Aorta (tissue), 5 donors: Measurements from ENCODE around the gene CXCR6. TPM values are rescaled to one million over a fixed set of nuclear protein-coding genes. Genes with fewer than 3 reads are reported as not detected.

Experiments used
- ATAC-seq: fragments of 200-7000 bp; cut with Tn5 transposase; one replicate; pipeline ENCODE4 v1.9.1; 2022; ENCODE audit warnings: moderate library complexity; ENCODE audit not compliant: low FRiP score
- DNase-seq, 2 donors: peaks; one replicate each; pipeline ENCODE4 v3.0.0-alpha.2; 2020
- H3K27ac ChIP-seq, 2 donors: one replicate each; pipeline ENCODE4 v1.5.1; 2013; ENCODE audit warnings: low read length in 2 of 2, mild to moderate bottlenecking in 2 of 2, moderate library complexity in 2 of 2, control low read depth in 1 of 2, inconsistent platforms in 1 of 2, low read depth in 1 of 2
- H3K27me3 ChIP-seq, 2 donors: one replicate each; pipeline ENCODE4 v1.6.1; 2013; ENCODE audit warnings: control low read depth in 1 of 2, low read length in 1 of 2, mild to moderate bottlenecking in 1 of 2, moderate library complexity in 1 of 2; ENCODE audit not compliant: insufficient read depth in 2 of 2, control insufficient read depth in 1 of 2
- H3K36me3 ChIP-seq, 2 donors: one replicate each; pipeline ENCODE4 v1.6.1; 2013; ENCODE audit warnings: control low read depth in 1 of 2, low read length in 1 of 2, mild to moderate bottlenecking in 1 of 2; ENCODE audit not compliant: insufficient read depth in 2 of 2, control insufficient read depth in 1 of 2
- H3K4me1 ChIP-seq, 2 donors: one replicate each; pipeline ENCODE4 v1.6.1; 2013; ENCODE audit warnings: low read length in 2 of 2, control low read depth in 1 of 2, mild to moderate bottlenecking in 1 of 2, moderate library complexity in 1 of 2; ENCODE audit not compliant: insufficient read depth in 2 of 2, control insufficient read depth in 1 of 2
- H3K4me3 ChIP-seq, 2 donors: one replicate each; pipeline ENCODE4 v1.5.1; 2013; ENCODE audit warnings: low read length in 2 of 2, control low read depth in 1 of 2, mild to moderate bottlenecking in 1 of 2
- H3K9me3 ChIP-seq: one replicate; pipeline ENCODE4 v1.6.1; 2013; ENCODE audit warnings: mild to moderate bottlenecking, low read length; ENCODE audit not compliant: control insufficient read depth
- WGBS, 2 donors: extraction: QIAGEN DNeasy Blood & Tissue Kit; methylation state at CpG; one replicate each; pipeline ENCODE4 v1.1.7; 2013; 5-methylcytosine and 5-hydroxymethylcytosine counted together
- intact Hi-C, 2 donors: fragments of 100-400 bp; cut with DNase I; formaldehyde crosslinking; loops; one replicate each; pipeline versions ENCODE4 v1.14.2 to v1.15.0; 2022
- polyA plus RNA-seq, 2 donors: library from polyadenylated mRNA; stranded (reverse); fragments of 200-250 nt; gene quantifications; one replicate each; pipeline ENCODE4 v1.2.3, GENCODE V29; 2013
- total RNA-seq, 2 donors: library from RNA; stranded (reverse); fragmentation: NEBNext Ultra II Directional; extraction: Animal tissue kit (Norgen Biotek cat#: 25700); gene quantifications; one replicate each; pipeline ENCODE4 v1.2.1, GENCODE V29; 2021
- donor health status: healthy with polysubstance abuse.
- donor health status: Bipolar disorder and iron deficiency.
- donor health status: DM: no; HTN: no; CAD: no.
- donor health status: DM: no; HTN: no; CAD: no.
- donor health status: DM: yes; HTN: yes; CAD: no.

Gene CXCR6
- total and polyA plus RNA-seq, 4 donors, result 1.4 to 2.9 (median 2.8) TPM; not detected in 1

- Histone ChIP-seq H3K36me3 (peaks cover 16 to 31% of the 10 kb centered on the region in 2 donors), H3K27ac (no peak overlapping the region), H3K27me3 (no peaks in the 10 kb centered on the region), H3K4me1 (peaks cover 0 to 3% of the 10 kb centered on the region in 2 donors), H3K9me3 (no peaks in the 10 kb centered on the region), H3K4me3 (no peak overlapping the region)
- no peak for ATAC-seq
- intact Hi-C loops, result no loop called here
- WGBS, 2 donors, result 91 to 97% methylated on average over 3 of the region's 3 CpGs
- DNase-seq, result no peak
Observed at GRCh38 chr3:45954306-45954705, 11.0 kb downstream of the CXCR6 start.

GRCh38 chr3:45955017-45955647, 11.9 kb downstream of the CXCR6 start:
- intact Hi-C loops, result no loop called here
- no peaks in the 10 kb centered on the region for H3K27me3 ChIP-seq
- H3K27ac ChIP-seq, result no peak overlapping the region
- no peak overlapping the region for H3K4me3 ChIP-seq
- no peaks in the 10 kb centered on the region for H3K9me3 ChIP-seq
- ATAC-seq, result no peak
- peaks cover 0 to 3% of the 10 kb centered on the region in 2 donors for H3K4me1 ChIP-seq
- no peak for DNase-seq
- 81 to 86% methylated on average over 11 of the region's 11 CpGs for WGBS, 2 donors
- peaks cover 20 to 36% of the 10 kb centered on the region in 2 donors for H3K36me3 ChIP-seq

- WGBS, 2 donors, result 86 to 91% methylated on average over 4 of the region's 4 CpGs
- DNase-seq (no peak), ATAC-seq (no peak)
- no peak overlapping the region for H3K4me3 ChIP-seq
- H3K27ac ChIP-seq, result no peak overlapping the region
- intact Hi-C loops, result no loop called here
- peaks cover 20 to 36% of the 10 kb centered on the region in 2 donors for H3K36me3 ChIP-seq
- H3K27me3 ChIP-seq, result no peaks in the 10 kb centered on the region
- H3K4me1 ChIP-seq, result no peaks in the 10 kb centered on the region
- no peaks in the 10 kb centered on the region for H3K9me3 ChIP-seq
Observed at GRCh38 chr3:45955706-45956105, 12.4 kb downstream of the CXCR6 start.

GRCh38 chr3:45957586-45957985, 14.3 kb downstream of the CXCR6 start:
- 72% methylated on average over 5 of the region's 5 CpGs for WGBS, 2 donors
- H3K36me3 ChIP-seq, result peaks cover 14 to 35% of the 10 kb centered on the region in 2 donors

GRCh38 chr3:45958321-45958791, 15.1 kb downstream of the CXCR6 start:
- Histone ChIP-seq H3K9me3 (no peaks in the 10 kb centered on the region), H3K27ac (no peak overlapping the region), H3K36me3 (peaks cover 12 to 35% of the 10 kb centered on the region in 2 donors), H3K4me3 (no peak overlapping the region), H3K27me3 (no peaks in the 10 kb centered on the region), H3K4me1 (no peaks in the 10 kb centered on the region)
- intact Hi-C loops, result no loop called here
- no peak for ATAC-seq
- DNase-seq, result peak in 1 of 2 donors; percentile 51
- WGBS, 2 donors, result 88 to 89% methylated on average over 6 of the region's 6 CpGs

More at GRCh38 chr3:45957586-45957985, 14.3 kb downstream of the CXCR6 start:
- Histone ChIP-seq H3K4me3 (no peak overlapping the region), H3K27me3 (no peaks in the 10 kb centered on the region), H3K9me3 (no peaks in the 10 kb centered on the region), H3K27ac (no peak overlapping the region), H3K4me1 (no peaks in the 10 kb centered on the region)
- no peak for ATAC-seq
- peak in 1 of 2 donors; percentile 44 for DNase-seq
- intact Hi-C loops, result no loop called here

GRCh38 chr3:45959201-45959600, 15.9 kb downstream of the CXCR6 start:
- H3K4me1 ChIP-seq, result no peaks in the 10 kb centered on the region
- 91 to 93% methylated on average over 7 of the region's 7 CpGs for WGBS, 2 donors
- H3K27ac ChIP-seq, result no peak overlapping the region
- intact Hi-C loops, result no loop called here
- no peak overlapping the region for H3K4me3 ChIP-seq
- no peaks in the 10 kb centered on the region for H3K9me3 ChIP-seq
- no peaks in the 10 kb centered on the region for H3K27me3 ChIP-seq
- no peak for ATAC-seq
- H3K36me3 ChIP-seq, result peaks cover 12 to 34% of the 10 kb centered on the region in 2 donors
- peak in 1 of 2 donors; percentile 55 for DNase-seq

- no peaks in the 10 kb centered on the region for H3K9me3 ChIP-seq
- H3K4me3 ChIP-seq, result no peak overlapping the region
- WGBS, 2 donors, result 88 to 90% methylated on average over 2 of the region's 2 CpGs
- peaks cover 10 to 32% of the 10 kb centered on the region in 2 donors for H3K36me3 ChIP-seq
- no peaks in the 10 kb centered on the region for H3K27me3 ChIP-seq
- no peak for ATAC-seq
- no peak for DNase-seq
- no peak overlapping the region for H3K27ac ChIP-seq
- intact Hi-C loops, result no loop called here
- H3K4me1 ChIP-seq, result no peaks in the 10 kb centered on the region
Observed at GRCh38 chr3:45960289-45960688, 17.0 kb downstream of the CXCR6 start.

GRCh38 chr3:45962033-45962432, 18.8 kb downstream of the CXCR6 start:
- H3K27me3 ChIP-seq, result no peaks in the 10 kb centered on the region
- H3K4me3 ChIP-seq, result no peak overlapping the region
- H3K36me3 ChIP-seq, result peaks cover 7 to 30% of the 10 kb centered on the region in 2 donors
- DNase-seq (no peak), ATAC-seq (no peak)
- intact Hi-C loops, result no loop called here
- H3K4me1 ChIP-seq, result no peaks in the 10 kb centered on the region
- H3K9me3 ChIP-seq, result no peaks in the 10 kb centered on the region
- H3K27ac ChIP-seq, result no peak overlapping the region
- 87 to 91% methylated on average over 5 of the region's 5 CpGs for WGBS, 2 donors

GRCh38 chr3:45964139-45964538, 20.9 kb downstream of the CXCR6 start:
- Histone ChIP-seq H3K27ac (no peak overlapping the region), H3K27me3 (no peaks in the 10 kb centered on the region), H3K4me1 (no peaks in the 10 kb centered on the region), H3K4me3 (no peak overlapping the region), H3K36me3 (peaks cover 6 to 15% of the 10 kb centered on the region in 2 donors), H3K9me3 (no peaks in the 10 kb centered on the region)
- WGBS, 2 donors, result 85 to 86% methylated on average over 8 of the region's 8 CpGs
- DNase-seq, result no peak
- intact Hi-C loops, result no loop called here
- ATAC-seq, result no peak
